GM23248 (cell line): ENCODE results near the gene PKD1. TPM values are rescaled to one million over a fixed set of nuclear protein-coding genes. Genes with fewer than 3 reads are reported as not detected.
"Not testable (repeated sequence)": the region's sequence is repeated elsewhere in the genome, so short reads cannot be mapped to it uniquely, and the experiment has no call there.

Experiments used
- DNase-seq: peaks from one replicate; pipeline ENCODE4 v3.0.0-alpha.2; 2015
- H2AFZ ChIP-seq: fragments of 200-600 bp; sonication (generic); 2 replicates; pipeline ENCODE4 v1.6.1; 2016; ENCODE audit warnings: antibody characterized with exemption
- H3F3A ChIP-seq: fragments of 200-600 bp; sonication (generic); 2 replicates; pipeline ENCODE4 v1.6.1; 2016; ENCODE audit warnings: mild to moderate bottlenecking, antibody characterized with exemption, mixed run types; ENCODE audit not compliant: insufficient read depth
- H3K27ac ChIP-seq: fragments of 200-600 bp; sonication (generic); 2 replicates; pipeline ENCODE4 v1.5.1; 2016; ENCODE audit warnings: mild to moderate bottlenecking
- H3K27me3 ChIP-seq: fragments of 200-600 bp; sonication (generic); replicated peaks from 2 replicates; pipeline ENCODE4 v1.6.1; 2016; ENCODE audit warnings: mild to moderate bottlenecking; ENCODE audit not compliant: insufficient read depth
- H3K36me3 ChIP-seq: fragments of 200-600 bp; sonication (generic); 2 replicates; pipeline ENCODE4 v1.6.1; 2016; ENCODE audit warnings: low read depth, mild to moderate bottlenecking
- H3K4me1 ChIP-seq: fragments of 200-600 bp; sonication (generic); 2 replicates; pipeline ENCODE4 v1.6.1; 2016; ENCODE audit warnings: mild to moderate bottlenecking; ENCODE audit not compliant: insufficient read depth
- H3K4me2 ChIP-seq: fragments of 200-600 bp; sonication (generic); one replicate; pipeline ENCODE4 v1.6.1; 2016; ENCODE audit warnings: mild to moderate bottlenecking; ENCODE audit not compliant: unreplicated experiment
- H3K4me3 ChIP-seq: fragments of 200-600 bp; sonication (generic); 2 replicates; pipeline ENCODE4 v1.5.1; 2016; ENCODE audit warnings: mild to moderate bottlenecking
- H3K79me2 ChIP-seq: fragments of 200-600 bp; sonication (generic); 2 replicates; pipeline ENCODE4 v1.6.1; 2016; ENCODE audit warnings: mild to moderate bottlenecking; ENCODE audit not compliant: insufficient read depth
- H3K9ac ChIP-seq: fragments of 200-600 bp; sonication (generic); 2 replicates; pipeline ENCODE4 v1.6.1; 2016; ENCODE audit warnings: mild to moderate bottlenecking
- H3K9me2 ChIP-seq: fragments of 200-600 bp; sonication (generic); 2 replicates; pipeline ENCODE4 v1.6.1; 2016; ENCODE audit warnings: mixed run types, mild to moderate bottlenecking, moderate library complexity; ENCODE audit not compliant: insufficient read depth
- H3K9me3 ChIP-seq: fragments of 200-600 bp; sonication (generic); one replicate; pipeline ENCODE4 v1.6.1; 2017; ENCODE audit warnings: low read depth
- H4K20me1 ChIP-seq: fragments of 200-600 bp; sonication (generic); 2 replicates; pipeline ENCODE4 v1.6.0; 2016; ENCODE audit not compliant: insufficient read depth
- EZH2 ChIP-seq: fragments of 200-600 bp; sonication (generic); IDR thresholded peaks from 2 replicates; pipeline ENCODE4 v1.6.1; 2018; ENCODE audit warnings: antibody characterized with exemption, mild to moderate bottlenecking; ENCODE audit not compliant: insufficient read depth, poor library complexity, severe bottlenecking
- EZH2phosphoT487 ChIP-seq: fragments of 200-600 bp; sonication (generic); IDR thresholded peaks from 2 replicates; pipeline ENCODE4 v1.6.1; 2018; ENCODE audit warnings: antibody characterized with exemption, moderate library complexity, mild to moderate bottlenecking, low read depth; ENCODE audit not compliant: insufficient read depth
- WGBS, 2 experiments: methylation state at CpG; one replicate each; pipeline ENCODE4 v1.1.6; 2015 to 2017; ENCODE audit warnings: low lambda C conversion rate in 2 of 2, low coverage in 1 of 2; ENCODE audit errors: missing lambda C conversion rate in 2 of 2; 5-methylcytosine and 5-hydroxymethylcytosine counted together
- in situ Hi-C: fragments of 300-500 bp; cut with MboI; formaldehyde crosslinking; loops from 2 replicates; pipeline ENCODE4 v1.15.0; 2020
- polyA plus RNA-seq: library from polyadenylated mRNA; unstranded; fragments of >200 nt; fragmentation: Nextera tagmentation; extraction: Ambion mirVana; gene quantifications from 2 replicates; pipeline ENCODE4 v1.2.1, GENCODE V29; 2016
- total RNA-seq: library from RNA; depleted of rRNA; stranded (reverse); fragments of >200 nt; shearing (Covaris generic); gene quantifications from 2 replicates; pipeline ENCODE4 v1.2.3, GENCODE V29; 2014

The PKD1 gene
- total and polyA plus RNA-seq, 2 experiments from 2014 or later: 48.4 to 201 TPM

- H3K27ac ChIP-seq, DNase-seq, H3K4me1 ChIP-seq, H4K20me1 ChIP-seq, H3K36me3 ChIP-seq, H3K27me3 ChIP-seq, H3K4me2 ChIP-seq, H2AFZ ChIP-seq, in situ Hi-C loops, H3K9me3 ChIP-seq, H3F3A ChIP-seq, H3K9me2 ChIP-seq, H3K9ac ChIP-seq, H3K4me3 ChIP-seq: not testable (repeated sequence)
- H3K79me2 ChIP-seq: peaks cover 84% of the 10 kb centered on the region
- WGBS, 2 experiments: 94 to 97% methylated on average over 6 to 25 of the region's 25 CpGs
Observed at GRCh38 chr16:2117341-2117740, 18.4 kb downstream of the PKD1 start.

- in situ Hi-C loops, DNase-seq, H3K4me1 ChIP-seq, H3K27ac ChIP-seq, H3F3A ChIP-seq, H3K9me3 ChIP-seq, H3K9me2 ChIP-seq, H3K27me3 ChIP-seq, H2AFZ ChIP-seq, H3K36me3 ChIP-seq, H3K4me2 ChIP-seq, H3K9ac ChIP-seq, H3K4me3 ChIP-seq, H4K20me1 ChIP-seq: not testable (repeated sequence)
- 84 to 90% methylated on average over 9 to 17 of the region's 24 CpGs for WGBS, 2 experiments
- peaks cover 79% of the 10 kb centered on the region for H3K79me2 ChIP-seq
Observed at GRCh38 chr16:2116428-2116827, 19.3 kb downstream of the PKD1 start.

- Histone ChIP-seq H3K4me2 (no peak overlapping the region), H3K79me2 (peaks cover 70% of the 10 kb centered on the region), H3K9me3 (no peaks in the 10 kb centered on the region), H3K9ac (no peak overlapping the region), H3K9me2 (no peaks in the 10 kb centered on the region), H3K4me1 (no peaks in the 10 kb centered on the region), H3F3A (0 out of 2 replicates have a peak, but pooled peaks cover 4% of the 10 kb centered on the region), H2AFZ (no peak overlapping the region), H3K27me3 (no peaks in the 10 kb centered on the region), H3K36me3 (no peaks in the 10 kb centered on the region), H3K4me3 (no peak overlapping the region), H3K27ac (no peak overlapping the region), H4K20me1 (no peaks in the 10 kb centered on the region)
- TF ChIP-seq EZH2phosphoT487 (no peak), EZH2 (no peak)
- in situ Hi-C loops: no loop called here
- WGBS, 2 experiments: 99 to 100% methylated on average over 3 to 10 of the region's 13 CpGs
- DNase-seq: no peak
Observed at GRCh38 chr16:2115591-2115973, 20.1 kb downstream of the PKD1 start.

- in situ Hi-C loops, H3K36me3 ChIP-seq, DNase-seq, H3K27ac ChIP-seq, H3K9me2 ChIP-seq, H3K9ac ChIP-seq, H3F3A ChIP-seq, H4K20me1 ChIP-seq, H2AFZ ChIP-seq, H3K9me3 ChIP-seq, H3K4me2 ChIP-seq, H3K27me3 ChIP-seq, H3K4me1 ChIP-seq, H3K4me3 ChIP-seq: not testable (repeated sequence)
- peaks cover 65% of the 10 kb centered on the region for H3K79me2 ChIP-seq
- 90 to 91% methylated on average over 21 to 31 of the region's 34 CpGs for WGBS, 2 experiments
Observed at GRCh38 chr16:2114885-2115590, 20.7 kb downstream of the PKD1 start.

GRCh38 chr16:2114225-2114624 is 21.5 kb downstream of the PKD1 start:
- 89 to 91% methylated on average over 18 to 26 of the region's 26 CpGs for WGBS, 2 experiments

GRCh38 chr16:2112539-2113106 is 23.1 kb downstream of the PKD1 start:
- peaks cover 47% of the 10 kb centered on the region for H3K79me2 ChIP-seq
- H4K20me1 ChIP-seq, H3F3A ChIP-seq, H3K4me3 ChIP-seq, H3K9me3 ChIP-seq, H3K4me2 ChIP-seq, H3K4me1 ChIP-seq, H3K36me3 ChIP-seq, H3K9ac ChIP-seq, H2AFZ ChIP-seq, DNase-seq, H3K27me3 ChIP-seq, in situ Hi-C loops, H3K9me2 ChIP-seq, H3K27ac ChIP-seq: not testable (repeated sequence)
- WGBS, 2 experiments: 79 to 85% methylated on average over 16 to 26 of the region's 30 CpGs

More at GRCh38 chr16:2114225-2114624, 21.5 kb downstream of the PKD1 start:
- H3K9me2 ChIP-seq, H2AFZ ChIP-seq, H3F3A ChIP-seq, H3K4me3 ChIP-seq, H3K36me3 ChIP-seq, H3K9me3 ChIP-seq, H3K27ac ChIP-seq, H3K9ac ChIP-seq, H3K4me1 ChIP-seq, in situ Hi-C loops, H3K27me3 ChIP-seq, H3K4me2 ChIP-seq, DNase-seq, H4K20me1 ChIP-seq: not testable (repeated sequence)
- H3K79me2 ChIP-seq: peaks cover 57% of the 10 kb centered on the region
